ENCODE measurements around the gene CCR7. TPM values are rescaled to one million over a fixed set of nuclear protein-coding genes. Genes with fewer than 3 reads are reported as not detected.

The CCR7 gene
- polyA plus RNA-seq, 1 of the 3 experiments (the other 2 are of a cell fraction): not detected

DNA sequence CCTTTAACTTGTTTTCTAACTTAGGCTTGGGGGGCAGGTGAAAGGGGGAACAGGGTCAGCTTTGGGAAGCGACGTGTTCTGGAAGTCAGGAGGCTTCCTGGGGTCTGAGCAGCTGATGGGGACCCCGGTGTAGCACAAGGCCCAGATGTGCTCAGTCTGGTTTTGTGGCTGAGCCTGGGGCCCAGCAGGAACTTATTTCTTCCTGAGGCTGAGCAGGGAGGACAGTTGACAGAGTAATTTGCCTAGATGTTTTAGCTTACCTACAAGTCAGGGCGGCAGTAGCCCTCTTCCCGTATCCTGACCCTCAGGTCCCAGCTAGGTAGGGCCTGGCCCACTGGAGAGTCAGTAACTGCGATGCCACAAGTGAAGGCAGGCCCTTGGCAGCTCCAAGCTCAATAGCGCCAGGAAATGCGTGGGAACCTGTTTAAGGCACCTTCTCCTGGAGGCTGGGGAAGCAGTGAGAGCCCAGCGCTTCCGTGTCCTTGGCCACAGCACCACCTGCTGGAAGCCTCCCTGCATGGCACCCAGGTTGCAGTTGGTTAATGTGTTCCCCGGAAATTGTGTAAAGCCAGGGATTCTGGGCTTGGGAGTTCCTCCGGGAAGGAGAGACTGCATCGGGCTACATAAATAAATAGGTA is 5.2 kb downstream of the CCR7 start (continued):
- TF ChIP-seq, protein P1, sequence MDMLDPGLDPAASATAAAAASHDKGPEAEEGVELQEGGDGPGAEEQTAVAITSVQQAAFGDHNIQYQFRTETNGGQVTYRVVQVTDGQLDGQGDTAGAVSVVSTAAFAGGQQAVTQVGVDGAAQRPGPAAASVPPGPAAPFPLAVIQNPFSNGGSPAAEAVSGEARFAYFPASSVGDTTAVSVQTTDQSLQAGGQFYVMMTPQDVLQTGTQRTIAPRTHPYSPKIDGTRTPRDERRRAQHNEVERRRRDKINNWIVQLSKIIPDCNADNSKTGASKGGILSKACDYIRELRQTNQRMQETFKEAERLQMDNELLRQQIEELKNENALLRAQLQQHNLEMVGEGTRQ (IDR thresholded peaks at IDR 0.05; ENCODE audit: borderline replicate concordance, low read depth, low read length): no peak
- TF ChIP-seq TAF1 (IDR thresholded peaks at IDR 0.05; ENCODE audit: borderline replicate concordance, low read depth, low read length) (peak; percentile 28; the same call in 1 of the 2 replicates), EZH2phosphoT487 (IDR thresholded peaks at IDR 0.05; ENCODE audit: borderline replicate concordance, low read depth) (no peak), EP300 (IDR thresholded peaks at IDR 0.05; ENCODE audit: borderline replicate concordance in 1 of 2, low read depth in 1 of 2, low read length in 1 of 2) (0 out of 4 replicates have a peak, but pooled peaks of 1 of the 2 experiments have one; percentile 34), RAD21 (IDR thresholded peaks at IDR 0.05; ENCODE audit: low read length) (peak; percentile 100), SIN3A (IDR thresholded peaks at IDR 0.05; ENCODE audit: borderline replicate concordance, low read depth, low read length) (no peak), NFIC (IDR thresholded peaks at IDR 0.05; ENCODE audit: borderline replicate concordance) (no peak), FOSL2 (IDR thresholded peaks at IDR 0.05; ENCODE audit: borderline replicate concordance, low read depth) (no peak), YY1 (IDR thresholded peaks at IDR 0.05; ENCODE audit: low read depth) (no peak), SMC3 (IDR thresholded peaks at IDR 0.05; ENCODE audit: low read depth, low read length) (peak; percentile 97), TEAD4 (IDR thresholded peaks at IDR 0.05; ENCODE audit: borderline replicate concordance, insufficient read depth) (no peak), CHD2 (IDR thresholded peaks at IDR 0.05; ENCODE audit: low read length, partially characterized antibody) (peak; percentile 59), RXRA (IDR thresholded peaks at IDR 0.05; ENCODE audit: borderline replicate concordance, low read depth) (no peak), FOXM1 (IDR thresholded peaks at IDR 0.05; ENCODE audit: low read depth) (no peak), ELF1 (IDR thresholded peaks at IDR 0.05) (peak; percentile 61)
- TF ChIP-seq, protein P2, sequence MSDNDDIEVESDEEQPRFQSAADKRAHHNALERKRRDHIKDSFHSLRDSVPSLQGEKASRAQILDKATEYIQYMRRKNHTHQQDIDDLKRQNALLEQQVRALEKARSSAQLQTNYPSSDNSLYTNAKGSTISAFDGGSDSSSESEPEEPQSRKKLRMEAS (IDR thresholded peaks at IDR 0.05; ENCODE audit: low read depth): no peak; the same call in 1 of the 2 replicates
- TF ChIP-seq, protein P3, sequence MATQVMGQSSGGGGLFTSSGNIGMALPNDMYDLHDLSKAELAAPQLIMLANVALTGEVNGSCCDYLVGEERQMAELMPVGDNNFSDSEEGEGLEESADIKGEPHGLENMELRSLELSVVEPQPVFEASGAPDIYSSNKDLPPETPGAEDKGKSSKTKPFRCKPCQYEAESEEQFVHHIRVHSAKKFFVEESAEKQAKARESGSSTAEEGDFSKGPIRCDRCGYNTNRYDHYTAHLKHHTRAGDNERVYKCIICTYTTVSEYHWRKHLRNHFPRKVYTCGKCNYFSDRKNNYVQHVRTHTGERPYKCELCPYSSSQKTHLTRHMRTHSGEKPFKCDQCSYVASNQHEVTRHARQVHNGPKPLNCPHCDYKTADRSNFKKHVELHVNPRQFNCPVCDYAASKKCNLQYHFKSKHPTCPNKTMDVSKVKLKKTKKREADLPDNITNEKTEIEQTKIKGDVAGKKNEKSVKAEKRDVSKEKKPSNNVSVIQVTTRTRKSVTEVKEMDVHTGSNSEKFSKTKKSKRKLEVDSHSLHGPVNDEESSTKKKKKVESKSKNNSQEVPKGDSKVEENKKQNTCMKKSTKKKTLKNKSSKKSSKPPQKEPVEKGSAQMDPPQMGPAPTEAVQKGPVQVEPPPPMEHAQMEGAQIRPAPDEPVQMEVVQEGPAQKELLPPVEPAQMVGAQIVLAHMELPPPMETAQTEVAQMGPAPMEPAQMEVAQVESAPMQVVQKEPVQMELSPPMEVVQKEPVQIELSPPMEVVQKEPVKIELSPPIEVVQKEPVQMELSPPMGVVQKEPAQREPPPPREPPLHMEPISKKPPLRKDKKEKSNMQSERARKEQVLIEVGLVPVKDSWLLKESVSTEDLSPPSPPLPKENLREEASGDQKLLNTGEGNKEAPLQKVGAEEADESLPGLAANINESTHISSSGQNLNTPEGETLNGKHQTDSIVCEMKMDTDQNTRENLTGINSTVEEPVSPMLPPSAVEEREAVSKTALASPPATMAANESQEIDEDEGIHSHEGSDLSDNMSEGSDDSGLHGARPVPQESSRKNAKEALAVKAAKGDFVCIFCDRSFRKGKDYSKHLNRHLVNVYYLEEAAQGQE (IDR thresholded peaks at IDR 0.05; ENCODE audit: low read depth, low read length): no peak
- TF ChIP-seq, protein P4, sequence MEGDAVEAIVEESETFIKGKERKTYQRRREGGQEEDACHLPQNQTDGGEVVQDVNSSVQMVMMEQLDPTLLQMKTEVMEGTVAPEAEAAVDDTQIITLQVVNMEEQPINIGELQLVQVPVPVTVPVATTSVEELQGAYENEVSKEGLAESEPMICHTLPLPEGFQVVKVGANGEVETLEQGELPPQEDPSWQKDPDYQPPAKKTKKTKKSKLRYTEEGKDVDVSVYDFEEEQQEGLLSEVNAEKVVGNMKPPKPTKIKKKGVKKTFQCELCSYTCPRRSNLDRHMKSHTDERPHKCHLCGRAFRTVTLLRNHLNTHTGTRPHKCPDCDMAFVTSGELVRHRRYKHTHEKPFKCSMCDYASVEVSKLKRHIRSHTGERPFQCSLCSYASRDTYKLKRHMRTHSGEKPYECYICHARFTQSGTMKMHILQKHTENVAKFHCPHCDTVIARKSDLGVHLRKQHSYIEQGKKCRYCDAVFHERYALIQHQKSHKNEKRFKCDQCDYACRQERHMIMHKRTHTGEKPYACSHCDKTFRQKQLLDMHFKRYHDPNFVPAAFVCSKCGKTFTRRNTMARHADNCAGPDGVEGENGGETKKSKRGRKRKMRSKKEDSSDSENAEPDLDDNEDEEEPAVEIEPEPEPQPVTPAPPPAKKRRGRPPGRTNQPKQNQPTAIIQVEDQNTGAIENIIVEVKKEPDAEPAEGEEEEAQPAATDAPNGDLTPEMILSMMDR (IDR thresholded peaks at IDR 0.05): peak; percentile 96
- TF ChIP-seq, protein P5, sequence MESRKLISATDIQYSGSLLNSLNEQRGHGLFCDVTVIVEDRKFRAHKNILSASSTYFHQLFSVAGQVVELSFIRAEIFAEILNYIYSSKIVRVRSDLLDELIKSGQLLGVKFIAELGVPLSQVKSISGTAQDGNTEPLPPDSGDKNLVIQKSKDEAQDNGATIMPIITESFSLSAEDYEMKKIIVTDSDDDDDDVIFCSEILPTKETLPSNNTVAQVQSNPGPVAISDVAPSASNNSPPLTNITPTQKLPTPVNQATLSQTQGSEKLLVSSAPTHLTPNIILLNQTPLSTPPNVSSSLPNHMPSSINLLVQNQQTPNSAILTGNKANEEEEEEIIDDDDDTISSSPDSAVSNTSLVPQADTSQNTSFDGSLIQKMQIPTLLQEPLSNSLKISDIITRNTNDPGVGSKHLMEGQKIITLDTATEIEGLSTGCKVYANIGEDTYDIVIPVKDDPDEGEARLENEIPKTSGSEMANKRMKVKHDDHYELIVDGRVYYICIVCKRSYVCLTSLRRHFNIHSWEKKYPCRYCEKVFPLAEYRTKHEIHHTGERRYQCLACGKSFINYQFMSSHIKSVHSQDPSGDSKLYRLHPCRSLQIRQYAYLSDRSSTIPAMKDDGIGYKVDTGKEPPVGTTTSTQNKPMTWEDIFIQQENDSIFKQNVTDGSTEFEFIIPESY (IDR thresholded peaks at IDR 0.05; ENCODE audit: borderline replicate concordance, low read depth): no peak

Data from SK-N-SH (cell line).